IMR-90 (cell line): Measurements from ENCODE around the gene ZNF213. TPM values are rescaled to one million over a fixed set of nuclear protein-coding genes. Genes with fewer than 3 reads are reported as not detected.

Experiments used
- ATAC-seq: fragments of 200-7000 bp; cut with Tn5 transposase; 2 replicates; pipeline ENCODE4 v1.9.1; 2020; ENCODE audit warnings: low read depth, mild to moderate bottlenecking, moderate library complexity
- BruUV-seq: library from RNA; stranded (reverse); fragments of 400-500 nt; replicated peaks from 2 replicates; lab custom pipeline; 2021; lab: Mats Ljungman, UMichigan
- CTCF ChIA-PET: fragments of 300-600 bp; formaldehyde crosslinking; extraction: SDS; loops from one replicate; lab custom pipeline; 2021; ENCODE audit warnings: antibody characterized with exemption; lab: Yijun Ruan, JAX
- POLR2A ChIA-PET: fragments of 300-600 bp; sonication (Branson Sonifier 250); formaldehyde crosslinking; loops from one replicate; lab custom pipeline; 2022; ENCODE audit warnings: antibody characterized with exemption; ENCODE audit not compliant: unreplicated experiment; lab: Charles Lee
- DNase-seq: peaks from one replicate; pipeline ENCODE4 v3.0.0; 2013
- H2AFZ ChIP-seq: replicated peaks from 2 replicates; pipeline ENCODE3; 2013; ENCODE audit warnings: low read length, mild to moderate bottlenecking; ENCODE audit not compliant: poor library complexity
- H2AK5ac ChIP-seq: 2 replicates; pipeline ENCODE4 v1.6.1; 2013; ENCODE audit warnings: low read depth, low read length, inconsistent platforms
- H2AK9ac ChIP-seq: replicated peaks from 2 replicates; pipeline ENCODE3; 2013; ENCODE audit warnings: mild to moderate bottlenecking, low read depth, low read length, moderate library complexity; ENCODE audit not compliant: poor library complexity
- H2BK120ac ChIP-seq: 2 replicates; pipeline ENCODE4 v1.6.1; 2013; ENCODE audit warnings: low read depth, low read length, inconsistent platforms
- H2BK15ac ChIP-seq: 3 replicates; pipeline ENCODE4 v1.6.1; 2013; ENCODE audit warnings: low read depth, low read length, inconsistent platforms
- H2BK20ac ChIP-seq: 2 replicates; pipeline ENCODE4 v1.6.1; 2013; ENCODE audit warnings: low read depth, mild to moderate bottlenecking, inconsistent platforms, low read length, moderate library complexity
- H2BK5ac ChIP-seq: 2 replicates; pipeline ENCODE4 v1.6.1; 2013; ENCODE audit warnings: mild to moderate bottlenecking, low read depth, low read length, inconsistent platforms; ENCODE audit not compliant: poor library complexity, severe bottlenecking
- H3K14ac ChIP-seq: replicated peaks from 2 replicates; pipeline ENCODE4 v1.6.1; 2013; ENCODE audit warnings: low read depth, low read length, inconsistent platforms
- H3K18ac ChIP-seq: 2 replicates; pipeline ENCODE4 v1.6.1; 2013; ENCODE audit warnings: low read depth, low read length, control low read depth
- H3K23ac ChIP-seq: 2 replicates; pipeline ENCODE4 v1.6.1; 2013; ENCODE audit warnings: low read depth, low read length, inconsistent platforms
- H3K27ac ChIP-seq: 2 replicates; pipeline ENCODE4 v1.5.1; 2013; ENCODE audit warnings: mild to moderate bottlenecking, control low read depth, low read length; ENCODE audit not compliant: insufficient read depth
- H3K27me3 ChIP-seq: 2 replicates; pipeline ENCODE4 v1.6.1; 2013; ENCODE audit warnings: low read length; ENCODE audit not compliant: control insufficient read depth, insufficient read depth
- H3K36me3 ChIP-seq: 2 replicates; pipeline ENCODE4 v1.6.1; 2013; ENCODE audit warnings: low read length, mixed read lengths; ENCODE audit not compliant: control insufficient read depth, insufficient read depth
- H3K4ac ChIP-seq: 2 replicates; pipeline ENCODE4 v1.6.1; 2013; ENCODE audit warnings: low read depth, low read length, inconsistent platforms
- H3K4me1 ChIP-seq: 2 replicates; pipeline ENCODE4 v1.6.1; 2013; ENCODE audit warnings: low read length, mixed read lengths; ENCODE audit not compliant: control insufficient read depth, insufficient read depth
- H3K4me2 ChIP-seq: 2 replicates; pipeline ENCODE4 v1.6.1; 2013; ENCODE audit warnings: low read depth, mild to moderate bottlenecking, control low read depth, low read length, moderate library complexity
- H3K4me3 ChIP-seq: 2 replicates; pipeline ENCODE4 v1.5.1; 2013; ENCODE audit warnings: low read depth, mild to moderate bottlenecking, control low read depth, low read length, moderate library complexity; ENCODE audit not compliant: insufficient read depth
- H3K56ac ChIP-seq: 2 replicates; pipeline ENCODE4 v1.6.1; 2013; ENCODE audit warnings: low read length, inconsistent platforms; ENCODE audit not compliant: insufficient read depth; ENCODE audit errors: extremely low read depth
- H3K79me1 ChIP-seq, 2 experiments: 2 replicates each; pipeline ENCODE4 v1.6.1; 2013; ENCODE audit warnings: low read length in 2 of 2, inconsistent platforms in 1 of 2, low read depth in 1 of 2
- H3K9ac ChIP-seq: 2 replicates; pipeline ENCODE4 v1.6.1; 2013; ENCODE audit warnings: low read depth, low read length, control low read depth
- H3K9me1 ChIP-seq: 2 replicates; pipeline ENCODE4 v1.6.1; 2013; ENCODE audit warnings: low read length, inconsistent platforms; ENCODE audit not compliant: insufficient read depth
- H3K9me3 ChIP-seq: 2 replicates; pipeline ENCODE4 v1.6.1; 2013; ENCODE audit warnings: low read length; ENCODE audit not compliant: control insufficient read depth, insufficient read depth
- H4K20me1 ChIP-seq: 2 replicates; pipeline ENCODE4 v1.6.1; 2013; ENCODE audit warnings: low read length, inconsistent platforms; ENCODE audit not compliant: insufficient read depth
- H4K5ac ChIP-seq: 2 replicates; pipeline ENCODE4 v1.6.1; 2013; ENCODE audit warnings: mild to moderate bottlenecking, low read depth, low read length, control low read depth
- H4K8ac ChIP-seq, 2 experiments: 2 replicates each; pipeline ENCODE4 v1.6.1; 2013; ENCODE audit warnings: low read depth in 2 of 2, low read length in 2 of 2, control low read depth in 1 of 2, inconsistent platforms in 1 of 2
- H4K91ac ChIP-seq: 2 replicates; pipeline ENCODE4 v1.6.1; 2013; ENCODE audit warnings: low read depth, low read length, inconsistent platforms; ENCODE audit not compliant: insufficient read depth
- BHLHE40 ChIP-seq: fragments of 150-350 bp; IDR thresholded peaks from 2 replicates; pipeline ENCODE4 v1.6.1; 2016; ENCODE audit warnings: mild to moderate bottlenecking, low read depth, low read length
- FOS ChIP-seq: fragments of 150-350 bp; IDR thresholded peaks from 2 replicates; pipeline ENCODE4 v1.6.1; 2016; ENCODE audit warnings: low read depth, low read length
- MAZ ChIP-seq: IDR thresholded peaks from 2 replicates; pipeline ENCODE4 v1.6.1; 2012; ENCODE audit warnings: low read depth, mild to moderate bottlenecking, low read length, improper control_type of control experiment, moderate library complexity, borderline replicate concordance
- MXI1 ChIP-seq: IDR thresholded peaks from 2 replicates; pipeline ENCODE4 v1.6.1; 2012; ENCODE audit warnings: low read depth, mild to moderate bottlenecking, low read length, moderate library complexity, borderline replicate concordance
- POLR2A ChIP-seq: IDR thresholded peaks from 2 replicates; pipeline ENCODE4 v1.6.1; 2012; ENCODE audit warnings: mild to moderate bottlenecking, low read depth, low read length
- RCOR1 ChIP-seq: IDR thresholded peaks from 2 replicates; pipeline ENCODE4 v1.6.1; 2012; ENCODE audit warnings: mild to moderate bottlenecking, low read length, improper control_type of control experiment; ENCODE audit not compliant: insufficient replicate concordance
- RFX5 ChIP-seq: IDR thresholded peaks from 2 replicates; pipeline ENCODE4 v1.8.0; 2012; ENCODE audit warnings: low read depth, mild to moderate bottlenecking, low read length, moderate library complexity
- USF2 ChIP-seq: fragments of 150-350 bp; IDR thresholded peaks from 2 replicates; pipeline ENCODE4 v1.6.1; 2017; ENCODE audit warnings: mild to moderate bottlenecking, antibody characterized with exemption, low read length, low read depth
- WGBS, 2 experiments: methylation state at CpG; one replicate each; pipeline versions ENCODE4 v1.1.5 to v1.1.7; 2013; ENCODE audit warnings: missing lambda C conversion rate in 2 of 2; ENCODE audit not compliant: insufficient read length in 1 of 2; ENCODE audit errors: extremely low coverage in 2 of 2; 5-methylcytosine and 5-hydroxymethylcytosine counted together
- dilution Hi-C: fragments of 300-500 bp; cut with HindIII; formaldehyde crosslinking; loops from one replicate; pipeline ENCODE4 v1.14.3; 2018; ENCODE audit warnings: low sequenced_read_pairs; ENCODE audit not compliant: unreplicated experiment
- in situ Hi-C: fragments of 300-500 bp; cut with MboI; formaldehyde crosslinking; loops from 3 replicates; pipeline ENCODE4 v1.14.3; 2019; ENCODE audit warnings: low sequenced_read_pairs, inconsistent platforms, mixed read lengths
- intact Hi-C: fragments of 100-400 bp; cut with micrococcal nuclease; formaldehyde crosslinking; loops from 2 replicates; pipeline ENCODE4 v1.10.0; 2022
- polyA plus RNA-seq, 3 experiments: library from polyadenylated mRNA; depleted of rRNA; stranded (reverse); fragments of >200 nt; gene quantifications; 2 replicates each; pipeline ENCODE4 v1.2.3, GENCODE V29; 2012; ENCODE audit warnings: low replicate concordance in 1 of 3
- total RNA-seq: library from RNA; depleted of rRNA; stranded (reverse); fragments of >200 nt; gene quantifications from 2 replicates; pipeline ENCODE4 v1.2.3, GENCODE V29; 2012

The ZNF213 gene
- total and polyA plus RNA-seq, 2 of the 4 experiments (the other 2 are of a cell fraction) = 0.72 to 4.0 TPM

- Histone ChIP-seq H2BK5ac (no peak overlapping the region), H2AFZ (no peak overlapping the region), H3K27me3 (no peaks in the 10 kb centered on the region), H4K5ac (no peak overlapping the region), H3K9ac (no peak overlapping the region), H4K91ac (no peak overlapping the region), H4K8ac (no peak overlapping the region), H3K9me3 (no peaks in the 10 kb centered on the region), H3K4me1 (peaks cover 9% of the 10 kb centered on the region), H3K18ac (no peak overlapping the region), H3K27ac (no peak overlapping the region), H4K20me1 (no peaks in the 10 kb centered on the region), H2AK9ac (no peak overlapping the region), H3K4me3 (no peak overlapping the region), H3K36me3 (peaks cover 42% of the 10 kb centered on the region), H3K23ac (no peak overlapping the region), H3K56ac (no peak overlapping the region), H2BK15ac (no peak overlapping the region), H2AK5ac (no peak overlapping the region), H3K79me1 (peaks cover 27 to 34% of the 10 kb centered on the region in 2 experiments), H3K4me2 (no peak overlapping the region), H3K4ac (no peak overlapping the region), H3K14ac (no peak overlapping the region), H3K9me1 (peaks cover 2% of the 10 kb centered on the region; the same call in 1 of the 2 replicates), H2BK120ac (no peak overlapping the region), H2BK20ac (no peak overlapping the region)
- WGBS, 2 experiments = 100% methylated on average over 2 of the region's 14 CpGs; no CpG with 5 or more reads in 1 of the 2 experiments
- CTCF ChIA-PET = no interaction called here
- TF ChIP-seq RFX5 (no peak), RCOR1 (no peak), FOS (no peak), USF2 (no peak), MAZ (no peak), POLR2A (no peak), MXI1 (no peak), BHLHE40 (no peak)
- DNase-seq = no peak
- BruUV-seq = no TSS peak
- POLR2A ChIA-PET = no interaction called here
- intact Hi-C loops (no loop called here), in situ Hi-C loops (no loop called here), dilution Hi-C loops (no loop called here)
- ATAC-seq = no peak
Measured at GRCh38 chr16:3115561-3115960, 19.3 kb upstream of the ZNF213 start.
